Measurements from ENCODE around the gene CLEC18A. TPM values are rescaled to one million over a fixed set of nuclear protein-coding genes. Genes with fewer than 3 reads are reported as not detected.

The CLEC18A gene
- total RNA-seq, 1 experiment from 2014 or later = 7.6 TPM

- no TSS peak for BruUV-seq (replicated peaks)
- Histone ChIP-seq H3K27ac (ENCODE audit: low read depth, low read length, poor library complexity, severe bottlenecking) (no peak overlapping the region), H3K4me3 (ENCODE audit: low read depth, low read length, poor library complexity, severe bottlenecking) (no peak overlapping the region), H3K4me1 (ENCODE audit: insufficient read depth, low read length, poor library complexity, severe bottlenecking) (no peaks in the 10 kb centered on the region), H3K9me3 (ENCODE audit: low read depth, low read length, poor library complexity, severe bottlenecking) (no peaks in the 10 kb centered on the region), H3K36me3 (ENCODE audit: insufficient read depth, low read length, poor library complexity, severe bottlenecking) (no peaks in the 10 kb centered on the region), H3K27me3 (replicated peaks; ENCODE audit: insufficient read depth, low read depth, low read length, poor library complexity) (no peaks in the 10 kb centered on the region)
- CTCF ChIA-PET = no interaction called here
- intact Hi-C loops (cut with micrococcal nuclease; ENCODE audit: unreplicated experiment) = no loop called here
- POLR2A ChIA-PET (ENCODE audit: low non-redundant PET) = no interaction called here
- TF ChIP-seq EZH2 (IDR thresholded peaks at IDR 0.05; ENCODE audit: borderline replicate concordance, low read depth, low read length, poor library complexity, severe bottlenecking) = no peak
- TF ChIP-seq, protein P1, sequence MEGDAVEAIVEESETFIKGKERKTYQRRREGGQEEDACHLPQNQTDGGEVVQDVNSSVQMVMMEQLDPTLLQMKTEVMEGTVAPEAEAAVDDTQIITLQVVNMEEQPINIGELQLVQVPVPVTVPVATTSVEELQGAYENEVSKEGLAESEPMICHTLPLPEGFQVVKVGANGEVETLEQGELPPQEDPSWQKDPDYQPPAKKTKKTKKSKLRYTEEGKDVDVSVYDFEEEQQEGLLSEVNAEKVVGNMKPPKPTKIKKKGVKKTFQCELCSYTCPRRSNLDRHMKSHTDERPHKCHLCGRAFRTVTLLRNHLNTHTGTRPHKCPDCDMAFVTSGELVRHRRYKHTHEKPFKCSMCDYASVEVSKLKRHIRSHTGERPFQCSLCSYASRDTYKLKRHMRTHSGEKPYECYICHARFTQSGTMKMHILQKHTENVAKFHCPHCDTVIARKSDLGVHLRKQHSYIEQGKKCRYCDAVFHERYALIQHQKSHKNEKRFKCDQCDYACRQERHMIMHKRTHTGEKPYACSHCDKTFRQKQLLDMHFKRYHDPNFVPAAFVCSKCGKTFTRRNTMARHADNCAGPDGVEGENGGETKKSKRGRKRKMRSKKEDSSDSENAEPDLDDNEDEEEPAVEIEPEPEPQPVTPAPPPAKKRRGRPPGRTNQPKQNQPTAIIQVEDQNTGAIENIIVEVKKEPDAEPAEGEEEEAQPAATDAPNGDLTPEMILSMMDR (conservative IDR thresholded peaks at IDR 0.05; ENCODE audit: low read depth, low read length) = no peak
- no peak for DNase-seq (ENCODE audit: low spot score)
Measured at GRCh38 chr16:69924777-69925191, 26.4 kb upstream of the CLEC18A start.

DNA sequence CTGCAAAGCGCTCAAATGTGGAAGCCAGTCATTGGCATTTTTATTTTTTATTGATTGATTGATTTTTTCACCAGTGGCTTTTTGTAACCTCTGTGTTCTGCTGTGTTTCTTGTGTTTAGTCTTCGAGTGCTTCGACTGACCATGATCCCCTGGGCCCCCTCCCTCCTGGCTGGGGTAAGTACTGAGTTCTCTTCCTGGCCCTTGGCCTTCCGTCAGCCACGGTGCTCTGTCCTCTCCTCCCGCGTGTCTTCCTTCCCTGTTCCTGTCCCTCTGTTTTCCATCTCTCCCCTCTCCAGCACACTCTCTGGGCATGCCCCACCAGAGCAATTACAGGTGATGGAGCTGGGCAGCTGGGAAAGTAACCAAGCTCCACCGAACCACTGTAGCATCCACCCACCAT, 25.8 kb upstream of the CLEC18A start:
- intact Hi-C loops (cut with micrococcal nuclease; ENCODE audit: unreplicated experiment) = no loop called here
- Histone ChIP-seq H3K9me3 (ENCODE audit: low read depth, low read length, poor library complexity, severe bottlenecking) (no peaks in the 10 kb centered on the region), H3K4me3 (ENCODE audit: low read depth, low read length, poor library complexity, severe bottlenecking) (no peak overlapping the region), H3K27ac (ENCODE audit: low read depth, low read length, poor library complexity, severe bottlenecking) (no peak overlapping the region), H3K4me1 (ENCODE audit: insufficient read depth, low read length, poor library complexity, severe bottlenecking) (no peaks in the 10 kb centered on the region), H3K27me3 (replicated peaks; ENCODE audit: insufficient read depth, low read depth, low read length, poor library complexity) (no peaks in the 10 kb centered on the region), H3K36me3 (ENCODE audit: insufficient read depth, low read length, poor library complexity, severe bottlenecking) (no peaks in the 10 kb centered on the region)
- BruUV-seq (replicated peaks) = no TSS peak
- CTCF ChIA-PET = no interaction called here
- TF ChIP-seq EZH2 (IDR thresholded peaks at IDR 0.05; ENCODE audit: borderline replicate concordance, low read depth, low read length, poor library complexity, severe bottlenecking) = no peak
- TF ChIP-seq, protein P1 (conservative IDR thresholded peaks at IDR 0.05; ENCODE audit: low read depth, low read length) = no peak
- POLR2A ChIA-PET (ENCODE audit: low non-redundant PET) = no interaction called here
- no peak for DNase-seq (ENCODE audit: low spot score)

DNA sequence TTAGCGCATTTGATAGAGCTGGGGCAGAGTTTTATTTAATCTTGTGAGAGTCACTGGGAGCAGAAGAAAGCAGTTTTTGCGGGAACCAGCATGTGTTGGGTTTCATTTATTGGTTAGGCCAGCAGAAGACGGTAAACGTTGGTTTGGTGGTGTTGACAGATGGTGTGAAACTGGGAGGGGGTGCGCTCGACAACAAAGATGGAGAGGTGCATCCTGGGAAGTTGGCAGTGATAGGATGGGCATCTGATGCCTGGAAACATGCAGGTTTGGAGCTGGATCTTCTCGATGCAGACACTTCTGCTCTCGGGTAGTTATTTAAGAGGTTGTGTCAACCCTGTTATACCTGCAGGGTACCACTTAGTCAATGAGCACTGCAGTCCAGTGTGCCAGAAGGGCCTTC, 24.9 kb upstream of the CLEC18A start:
- Histone ChIP-seq H3K36me3 (ENCODE audit: insufficient read depth, low read length, poor library complexity, severe bottlenecking) (no peaks in the 10 kb centered on the region), H3K4me3 (ENCODE audit: low read depth, low read length, poor library complexity, severe bottlenecking) (no peak overlapping the region), H3K4me1 (ENCODE audit: insufficient read depth, low read length, poor library complexity, severe bottlenecking) (no peaks in the 10 kb centered on the region), H3K9me3 (ENCODE audit: low read depth, low read length, poor library complexity, severe bottlenecking) (no peaks in the 10 kb centered on the region), H3K27ac (ENCODE audit: low read depth, low read length, poor library complexity, severe bottlenecking) (no peak overlapping the region), H3K27me3 (replicated peaks; ENCODE audit: insufficient read depth, low read depth, low read length, poor library complexity) (no peaks in the 10 kb centered on the region)
- TF ChIP-seq, protein P1 (conservative IDR thresholded peaks at IDR 0.05; ENCODE audit: low read depth, low read length) = no peak
- TF ChIP-seq EZH2 (IDR thresholded peaks at IDR 0.05; ENCODE audit: borderline replicate concordance, low read depth, low read length, poor library complexity, severe bottlenecking) = no peak
- no peak for DNase-seq (ENCODE audit: low spot score)
- intact Hi-C loops (cut with micrococcal nuclease; ENCODE audit: unreplicated experiment) = no loop called here
- CTCF ChIA-PET = no interaction called here
- BruUV-seq (replicated peaks) = no TSS peak
- POLR2A ChIA-PET (ENCODE audit: low non-redundant PET) = no interaction called here
